K562 (cell line): ENCODE measurements around the gene ALG11. TPM values are rescaled to one million over a fixed set of nuclear protein-coding genes. Genes with fewer than 3 reads are reported as not detected.

Experiments
- ATAC-seq: fragments of 200-7000 bp; cut with Tn5 transposase; 3 replicates; pipeline ENCODE4 v1.9.1; 2020; ENCODE audit warnings: moderate library complexity
- BruUV-seq: library from RNA; stranded (reverse); fragments of 400-500 nt; replicated peaks from 2 replicates; lab custom pipeline; 2021; lab: Mats Ljungman, UMichigan
- CTCF ChIA-PET: fragments of 300-600 bp; formaldehyde crosslinking; extraction: SDS; loops from one replicate; lab custom pipeline; 2021; ENCODE audit warnings: low intra/inter-chr PET ratio; lab: Yijun Ruan, JAX
- POLR2A ChIA-PET: fragments of 300-600, 350-650 bp; sonication (Branson Sonifier 250); formaldehyde crosslinking; extraction: SDS; loops from one replicate; lab custom pipeline; 2021; ENCODE audit warnings: antibody characterized with exemption, inconsistent platforms; lab: Yijun Ruan, JAX
- DNase-seq, 4 experiments: peaks; one replicate each; pipeline versions ENCODE4 v3.0.0 to v3.0.0-alpha.2; 2011 to 2018; ENCODE audit warnings: low spot score in 3 of 4, mixed read lengths in 3 of 4; ENCODE audit errors: extremely low read depth in 1 of 4
- FAIRE-seq: peaks from 2 replicates; lab custom pipeline; 2011; peaks lifted over from hg19 to GRCh38; lab: Jason Lieb, UNC
- H2AFZ ChIP-seq: 2 replicates; pipeline ENCODE4 v1.6.0; 2011; ENCODE audit warnings: low read depth, low read length, control low read depth, inconsistent platforms
- H3K27ac ChIP-seq: fragments of 200-600 bp; 3 replicates; pipeline ENCODE4 v1.8.0; 2011; ENCODE audit warnings: low read depth, mild to moderate bottlenecking, control low read depth, inconsistent platforms, low read length, moderate library complexity, mixed read lengths; ENCODE audit errors: extremely low read depth
- H3K27me3 ChIP-seq, 2 experiments: fragments of 300-600 bp in 1 of 2; 2 replicates in 1 of 2; 3 replicates in 1 of 2; pipeline versions ENCODE4 v1.6.0 to v1.8.0; 2011; ENCODE audit warnings: inconsistent platforms in 2 of 2, low read length in 2 of 2, mild to moderate bottlenecking in 1 of 2, mixed read lengths in 1 of 2, moderate library complexity in 1 of 2; ENCODE audit not compliant: control insufficient read depth in 2 of 2, insufficient read depth in 2 of 2
- H3K36me3 ChIP-seq: fragments of 300-600 bp; 3 replicates; pipeline ENCODE4 v1.8.0; 2011; ENCODE audit warnings: mild to moderate bottlenecking, low read length, inconsistent platforms; ENCODE audit not compliant: control insufficient read depth, insufficient read depth
- H3K4me1 ChIP-seq, 2 experiments: fragments of 200-600 bp in 1 of 2; replicated peaks in 1 of 2; 2 replicates in 1 of 2; 3 replicates in 1 of 2; pipeline versions ENCODE4 v1.5.1 to v1.8.0; 2011; ENCODE audit warnings: inconsistent platforms in 2 of 2, low read length in 2 of 2, mild to moderate bottlenecking in 1 of 2, mixed read lengths in 1 of 2, moderate library complexity in 1 of 2; ENCODE audit not compliant: control insufficient read depth in 2 of 2, insufficient read depth in 2 of 2
- H3K4me2 ChIP-seq: 2 replicates; pipeline ENCODE4 v1.6.1; 2011; ENCODE audit warnings: low read length, control low read depth, inconsistent platforms, mixed read lengths; ENCODE audit not compliant: insufficient read depth
- H3K4me3 ChIP-seq: fragments of 200-600 bp; sonication (generic), shearing (Covaris generic); 2 replicates; pipeline ENCODE4 v1.5.1; 2016; ENCODE audit warnings: control low read depth, inconsistent platforms
- H3K79me2 ChIP-seq: fragments of 200-600 bp; 3 replicates; pipeline ENCODE4 v1.8.0; 2011; ENCODE audit warnings: low read length, inconsistent platforms; ENCODE audit not compliant: control insufficient read depth, insufficient read depth
- H3K9ac ChIP-seq, 2 experiments: 2 replicates each; pipeline versions ENCODE4 v1.6.0 to v1.6.1; 2011; ENCODE audit warnings: low read depth in 2 of 2, low read length in 2 of 2, control low read depth in 1 of 2, inconsistent platforms in 1 of 2, mild to moderate bottlenecking in 1 of 2, mixed read lengths in 1 of 2; ENCODE audit not compliant: insufficient read depth in 1 of 2
- H3K9me1 ChIP-seq: one replicate; pipeline ENCODE4 v1.6.0; 2011; ENCODE audit warnings: inconsistent platforms, mild to moderate bottlenecking, low read length, moderate library complexity; ENCODE audit not compliant: control insufficient read depth, insufficient read depth
- H3K9me3 ChIP-seq: replicated peaks from 2 replicates; pipeline ENCODE4 v1.5.1; 2011; ENCODE audit warnings: low read depth, low read length, inconsistent platforms; ENCODE audit not compliant: control insufficient read depth, insufficient read depth
- H4K20me1 ChIP-seq: replicated peaks from 2 replicates; pipeline ENCODE4 v1.6.1; 2011; ENCODE audit warnings: low read length, inconsistent platforms, mixed read lengths; ENCODE audit not compliant: control insufficient read depth, insufficient read depth
- CBFB ChIP-seq: sonication (generic); formaldehyde crosslinking; IDR thresholded peaks from 2 replicates; pipeline ENCODE4 v1.4.0; 2020; ENCODE audit warnings: mild to moderate bottlenecking, missing genetic modification reagents
- CC2D1A ChIP-seq: fragments of 450-650 bp; IDR thresholded peaks from 2 replicates; pipeline ENCODE4 v1.6.1; 2017; ENCODE audit warnings: mild to moderate bottlenecking
- CTBP1 ChIP-seq: fragments of 450-650 bp; IDR thresholded peaks from 2 replicates; pipeline ENCODE4 v1.6.1; 2016; ENCODE audit warnings: borderline replicate concordance
- CTCF ChIP-seq, 3 experiments: IDR thresholded peaks in 2 of 3; conservative IDR thresholded peaks in 1 of 3; 2 replicates each; pipeline ENCODE4 v1.5.1; 2011 to 2012; ENCODE audit warnings: low read length in 3 of 3, mild to moderate bottlenecking in 3 of 3, control low read depth in 2 of 3, improper control_type of control experiment in 1 of 3, inconsistent platforms in 1 of 3, low read depth in 1 of 3, mixed read lengths in 1 of 3, moderate library complexity in 1 of 3; ENCODE audit not compliant: insufficient read depth in 2 of 3
- IRF2 ChIP-seq: sonication (generic); formaldehyde crosslinking; IDR thresholded peaks from 2 replicates; pipeline ENCODE4 v1.8.1; 2022; ENCODE audit warnings: mild to moderate bottlenecking, missing genetic modification reagents
- MLX ChIP-seq, 2 experiments: fragments of 450-650 bp in 1 of 2; sonication (generic) in 1 of 2; formaldehyde crosslinking; conservative IDR thresholded peaks; 2 replicates each; pipeline versions ENCODE4 v1.4.0 to v1.8.1; 2020 to 2022; ENCODE audit warnings: mild to moderate bottlenecking in 1 of 2, missing genetic modification reagents in 1 of 2
- POLR2B ChIP-seq: fragments of 450-650 bp; IDR thresholded peaks from 2 replicates; pipeline ENCODE4 v1.6.1; 2018; ENCODE audit warnings: low read depth; ENCODE audit not compliant: partially characterized antibody
- RERE ChIP-seq: sonication (generic); formaldehyde crosslinking; IDR thresholded peaks from 2 replicates; pipeline ENCODE4 v1.8.0; 2023; ENCODE audit warnings: missing genetic modification reagents, mild to moderate bottlenecking, borderline replicate concordance
- ZC3H8 ChIP-seq: fragments of 450-650 bp; IDR thresholded peaks from 2 replicates; pipeline ENCODE4 v1.6.1; 2017
- WGBS: fragments of 100-300 bp; shearing (Covaris generic); methylation state at CpG from one replicate; pipeline ENCODE4 v1.1.6; 2016; ENCODE audit warnings: low coverage, mixed read lengths; ENCODE audit not compliant: insufficient coverage; ENCODE audit errors: missing lambda C conversion rate; 5-methylcytosine and 5-hydroxymethylcytosine counted together
- in situ Hi-C: fragments of 300-500 bp; cut with MboI; formaldehyde crosslinking; loops from 4 replicates; pipeline ENCODE4 v1.15.0; 2018; ENCODE audit warnings: inconsistent platforms, mixed read lengths
- intact Hi-C: fragments of 100-400 bp; cut with micrococcal nuclease; formaldehyde crosslinking; loops from 2 replicates; pipeline ENCODE4 v1.14.2; 2022
- polyA plus RNA-seq, 8 experiments: library from polyadenylated mRNA; depleted of rRNA in 4 of 8; stranded (reverse) in 5 of 8; unstranded in 3 of 8; fragments of >200 nt; fragmentation: Nextera tagmentation in 2 of 8; fragmentation: Illumina TruSeq in 1 of 8; extraction: Ambion mirVana in 2 of 8; extraction: Trizol in 1 of 8; gene quantifications; 2 replicates each; pipeline versions ENCODE4 v1.2.1 to v1.2.3, GENCODE V29; 2011 to 2014; ENCODE audit warnings: inconsistent platforms in 1 of 8, missing spikeins in 1 of 8
- total RNA-seq, 7 experiments: library from RNA; depleted of rRNA in 6 of 7; stranded (reverse); fragments of >200 nt in 6 of 7; fragmentation: Illumina TruSeq in 2 of 7; extraction: Trizol in 2 of 7; gene quantifications; 2 replicates each; pipeline versions ENCODE4 v1.2.1 to v1.2.3, GENCODE V29; 2011 to 2021; ENCODE audit warnings: low replicate concordance in 1 of 7

Gene ALG11
- total and polyA plus RNA-seq, 9 of the 15 experiments (the other 6 are each of a cell fraction or from before 2014, with no cell fraction given): 7.3 to 19.2 (median 16.3) TPM

- no peak for FAIRE-seq
- no peak for DNase-seq
- TF ChIP-seq CC2D1A (no peak), CBFB (CRISPR knock-in tag) (no peak), IRF2 (CRISPR knock-in tag) (no peak), CTBP1 (no peak), RERE (CRISPR knock-in tag) (no peak), MLX (CRISPR knock-in tag; conservative IDR thresholded peaks at IDR 0.05) (no peak), POLR2B (no peak), CTCF (IDR thresholded peaks at IDR 0.05 in 2 of 3, conservative IDR thresholded peaks at IDR 0.05 in 1 of 3; ENCODE audit: insufficient read depth in 2 of 3, low read depth in 1 of 3, low read length in 3 of 3) (peak in 1 of 3 experiments; percentile 5; a peak in 1 of 6 replicates), ZC3H8 (no peak)
- no peaks in the 10 kb centered on the region for H4K20me1 ChIP-seq
- no peak for ATAC-seq
- no peak overlapping the region for H3K9ac ChIP-seq
- WGBS: 90% methylated on average over 2 of the region's 4 CpGs
- H3K4me2 ChIP-seq: no peak overlapping the region
- no peak overlapping the region for H3K27ac ChIP-seq
- 0 out of 2 replicates have a peak, but pooled peaks cover 1% of the 10 kb centered on the region for H3K9me3 ChIP-seq
- no peaks in the 10 kb centered on the region for H3K9me1 ChIP-seq
- intact Hi-C loops: loop anchor here (5.0 kb wide), 1 partner anchor 106 kb away; no protein-coding TSS in a partner anchor
- CTCF ChIA-PET: no interaction called here
- H3K79me2 ChIP-seq: peaks cover 79% of the 10 kb centered on the region
- POLR2A ChIA-PET: no interaction called here
- in situ Hi-C loops: no loop called here
- H3K36me3 ChIP-seq: peaks cover 6% of the 10 kb centered on the region; the same call in 2 of the 3 replicates
- BruUV-seq: no TSS peak
- H2AFZ ChIP-seq: no peak overlapping the region
- peaks cover 17 to 23% of the 10 kb centered on the region in 2 experiments for H3K4me1 ChIP-seq
- no peak overlapping the region for H3K4me3 ChIP-seq
- no peaks in the 10 kb centered on the region for H3K27me3 ChIP-seq
Observed at GRCh38 chr13:52003541-52003940, 8.7 kb upstream of the ALG11 start.
